ENCODE results near the gene BBX.

Gene BBX

DNA sequence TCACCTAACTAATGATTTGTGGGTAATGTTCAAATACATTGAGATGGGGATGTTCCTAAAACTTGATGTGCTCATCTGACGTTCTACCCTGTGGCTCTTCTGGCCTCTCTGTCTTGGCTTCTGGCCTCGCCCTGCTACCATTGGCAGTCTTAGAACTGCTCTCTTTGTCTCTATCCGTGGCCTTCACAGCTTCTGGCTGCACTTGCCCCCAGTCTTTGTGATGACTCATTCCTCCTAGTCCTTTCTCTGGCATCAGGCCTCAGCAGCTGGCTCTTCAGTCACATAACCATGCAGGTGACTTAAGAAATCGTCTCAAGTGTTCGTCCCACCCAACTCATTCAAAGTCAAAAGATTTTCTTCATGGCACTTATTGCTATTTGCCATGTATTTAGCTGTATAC, 188.1 kb downstream of the BBX start:
- no peak for DNase-seq (ENCODE audit: low spot score)
- TF ChIP-seq CTCF (IDR thresholded peaks at IDR 0.05; ENCODE audit: extremely low read depth, missing control alignments), result no peak

- DNase-seq (ENCODE audit: low spot score), result no peak
- TF ChIP-seq CTCF (IDR thresholded peaks at IDR 0.05; ENCODE audit: extremely low read depth, missing control alignments), result no peak
Measured at GRCh38 chr3:107716734-107717133, 194.0 kb downstream of the BBX start.

DNA sequence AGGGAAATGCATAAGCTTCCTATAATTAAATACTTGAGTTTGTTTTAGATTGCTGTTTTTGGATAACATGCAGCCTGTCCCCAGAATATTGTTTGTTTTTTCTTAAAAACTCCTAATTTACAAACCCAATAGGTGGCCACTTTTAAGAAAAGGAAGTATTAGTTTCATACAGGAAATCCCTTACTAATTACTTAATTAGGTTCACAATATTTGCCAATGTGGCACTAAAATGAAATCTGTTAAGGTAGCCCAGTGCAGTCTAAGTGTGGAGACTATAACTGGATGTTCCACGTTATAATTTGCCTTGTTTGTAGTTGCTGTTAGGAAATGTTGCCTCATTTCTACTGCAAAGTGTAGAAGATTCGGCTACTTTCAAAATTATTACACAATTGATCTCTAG, 195.8 kb downstream of the BBX start:
- no peak for TF ChIP-seq CTCF (IDR thresholded peaks at IDR 0.05; ENCODE audit: extremely low read depth, missing control alignments)
- no peak for DNase-seq (ENCODE audit: low spot score)

DNA sequence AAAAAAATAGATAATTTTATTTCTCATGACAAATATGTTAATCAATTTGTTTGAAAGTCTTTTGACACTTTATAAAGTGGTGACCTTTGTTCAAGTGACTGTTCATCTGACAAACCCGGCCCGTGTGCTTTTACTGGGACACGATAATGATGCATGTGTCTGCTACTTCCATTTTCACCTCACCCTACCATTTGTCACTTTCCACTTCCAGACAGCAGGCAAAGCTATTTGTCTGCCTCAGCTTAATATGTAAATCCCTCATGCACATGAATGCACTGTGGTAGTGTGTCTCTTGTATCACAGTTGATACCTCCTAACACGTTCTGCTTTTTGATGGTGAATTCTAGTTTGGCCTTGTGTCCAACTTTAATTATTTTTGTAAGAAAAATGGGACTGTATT, 204.3 kb downstream of the BBX start:
- TF ChIP-seq CTCF (IDR thresholded peaks at IDR 0.05; ENCODE audit: extremely low read depth, missing control alignments), result no peak
- DNase-seq (ENCODE audit: low spot score), result no peak

GRCh38 chr3:107729686-107730085, 206.9 kb downstream of the BBX start:
- DNase-seq (ENCODE audit: low spot score), result no peak
- no peak for TF ChIP-seq CTCF (IDR thresholded peaks at IDR 0.05; ENCODE audit: extremely low read depth, missing control alignments)

GRCh38 chr3:107734317-107734716, 211.6 kb downstream of the BBX start:
- DNase-seq (ENCODE audit: low spot score), result no peak
- TF ChIP-seq CTCF (IDR thresholded peaks at IDR 0.05; ENCODE audit: extremely low read depth, missing control alignments), result no peak

GRCh38 chr3:107737914-107738313, 215.2 kb downstream of the BBX start:
- DNase-seq (ENCODE audit: low spot score), result no peak
- TF ChIP-seq CTCF (IDR thresholded peaks at IDR 0.05; ENCODE audit: extremely low read depth, missing control alignments), result no peak
